Hematopoietic multipotent progenitor cell treated with erythropoietin and hydrocortisone succinate and interleukin-3 and kit ligand, for 8 days (in vitro differentiated cells): ENCODE data around the gene MOAP1.
"Not testable (repeated sequence)": the region's sequence is repeated elsewhere in the genome, so short reads cannot be mapped to it uniquely, and the experiment has no call there.

Experiments used
- DNase-seq: peaks from one replicate; pipeline ENCODE4 v3.0.0-alpha.2; 2015

The MOAP1 gene

GRCh38 chr14:93184391-93185348 lies at the start of gene MOAP1, which contains the start of gene LYSET:
Gene MOAP1 (minus strand): TSS chr14:93184897. CDS start chr14:93184242, 655 bp downstream.
Gene LYSET (plus strand): TSS chr14:93185317. CDS start chr14:93185406, 89 bp downstream.
- peak; percentile 75 for DNase-seq

GRCh38 chr14:93233078-93233477 lies 48.4 kb upstream of the MOAP1 start:
- not testable (repeated sequence) for DNase-seq

GRCh38 chr14:93232159-93232558 lies 47.5 kb upstream of the MOAP1 start:
- no peak for DNase-seq

- DNase-seq: no peak
Measured at GRCh38 chr14:93231129-93231979, 46.7 kb upstream of the MOAP1 start.

GRCh38 chr14:93230539-93230938 lies 45.8 kb upstream of the MOAP1 start:
- no peak for DNase-seq

GRCh38 chr14:93228550-93228949 lies 43.9 kb upstream of the MOAP1 start:
- DNase-seq: no peak

GRCh38 chr14:93223565-93223964 lies 38.9 kb upstream of the MOAP1 start:
- no peak for DNase-seq

GRCh38 chr14:93220509-93220908 lies 35.8 kb upstream of the MOAP1 start:
- no peak for DNase-seq

- peak; percentile 77 for DNase-seq
Measured at GRCh38 chr14:93219103-93219726, 34.5 kb upstream of the MOAP1 start.

GRCh38 chr14:93214598-93214997 lies 29.9 kb upstream of the MOAP1 start:
- no peak for DNase-seq

GRCh38 chr14:93212432-93212831 lies 27.7 kb upstream of the MOAP1 start:
- no peak for DNase-seq

GRCh38 chr14:93207468-93208308 lies 23.0 kb upstream of the MOAP1 start:
- DNase-seq: peak; percentile 61

GRCh38 chr14:93206793-93207467 lies 22.2 kb upstream of the MOAP1 start, which contains the start of the genes GON7 and UBR7:
Gene GON7 (minus strand): TSS chr14:93207065. CDS start chr14:93207037, 28 bp downstream.
Gene UBR7 (plus strand): TSS chr14:93207256. CDS start chr14:93207292, 36 bp downstream.
- peak; percentile 98 for DNase-seq

GRCh38 chr14:93201155-93201704 lies 16.5 kb upstream of the MOAP1 start:
- peak; percentile 13 for DNase-seq

- DNase-seq: no peak
Measured at GRCh38 chr14:93200553-93200952, 15.9 kb upstream of the MOAP1 start.

- no peak for DNase-seq
Measured at GRCh38 chr14:93199031-93199430, 14.3 kb upstream of the MOAP1 start.

- DNase-seq: no peak
Measured at GRCh38 chr14:93195316-93195999, 10.8 kb upstream of the MOAP1 start.

GRCh38 chr14:93186956-93187355 lies 2.3 kb upstream of the MOAP1 start:
- DNase-seq: no peak

GRCh38 chr14:93186466-93186865 lies 1.8 kb upstream of the MOAP1 start:
- DNase-seq: peak; percentile 31

- DNase-seq: no peak
Measured at GRCh38 chr14:93185349-93185720, 638 bp upstream of the MOAP1 start.
